H9 (cell line): ENCODE measurements around the gene MYOF. TPM values are rescaled to one million over a fixed set of nuclear protein-coding genes. Genes with fewer than 3 reads are reported as not detected.

Experiments used
- DNase-seq: peaks from one replicate; pipeline ENCODE4 v3.0.0-alpha.2; 2017
- H2AFZ ChIP-seq: one replicate; pipeline ENCODE4 v1.6.1; 2013; ENCODE audit warnings: mild to moderate bottlenecking, low read length, control low read depth, moderate library complexity
- H2AK5ac ChIP-seq: 2 replicates; pipeline ENCODE4 v1.6.1; 2013; ENCODE audit warnings: low read length, control low read depth, mixed read lengths; ENCODE audit not compliant: insufficient read length
- H2BK120ac ChIP-seq: one replicate; pipeline ENCODE4 v1.6.1; 2013; ENCODE audit warnings: low read depth, mild to moderate bottlenecking, low read length, control low read depth, inconsistent platforms; ENCODE audit not compliant: poor library complexity, severe bottlenecking
- H2BK12ac ChIP-seq: 2 replicates; pipeline ENCODE4 v1.6.1; 2013; ENCODE audit warnings: low read length, control low read depth, mixed read lengths, low read depth; ENCODE audit not compliant: insufficient read length
- H2BK15ac ChIP-seq: 2 replicates; pipeline ENCODE4 v1.6.1; 2013; ENCODE audit warnings: low read depth, low read length, control low read depth
- H2BK20ac ChIP-seq: one replicate; pipeline ENCODE4 v1.6.1; 2013; ENCODE audit warnings: low read depth, mild to moderate bottlenecking, low read length, control low read depth, inconsistent platforms; ENCODE audit not compliant: poor library complexity, severe bottlenecking
- H2BK5ac ChIP-seq: 2 replicates; pipeline ENCODE4 v1.6.1; 2013; ENCODE audit warnings: low read length, control low read depth, mixed read lengths; ENCODE audit not compliant: insufficient read length
- H3K14ac ChIP-seq: 2 replicates; pipeline ENCODE4 v1.6.1; 2013; ENCODE audit warnings: low read length, control low read depth; ENCODE audit not compliant: insufficient read depth
- H3K18ac ChIP-seq: 2 replicates; pipeline ENCODE4 v1.6.1; 2013; ENCODE audit warnings: low read depth, mild to moderate bottlenecking, mixed read lengths, low read length, control low read depth; ENCODE audit not compliant: insufficient read length
- H3K23ac ChIP-seq: 2 replicates; pipeline ENCODE4 v1.6.1; 2013; ENCODE audit warnings: low read length, control low read depth, mixed read lengths, low read depth; ENCODE audit not compliant: insufficient read length
- H3K23me2 ChIP-seq: 2 replicates; pipeline ENCODE4 v1.6.1; 2013; ENCODE audit warnings: low read depth, mild to moderate bottlenecking, mixed read lengths, low read length, control low read depth; ENCODE audit not compliant: insufficient read length, poor library complexity, severe bottlenecking
- H3K27ac ChIP-seq: 2 replicates; pipeline ENCODE4 v1.5.1; 2013; ENCODE audit warnings: low read length, control low read depth, mixed read lengths, low read depth; ENCODE audit not compliant: insufficient read length
- H3K27me3 ChIP-seq: 2 replicates; pipeline ENCODE4 v1.6.1; 2013; ENCODE audit warnings: low read length, control low read depth, inconsistent platforms; ENCODE audit not compliant: insufficient read depth
- H3K4ac ChIP-seq: 2 replicates; pipeline ENCODE4 v1.6.1; 2013; ENCODE audit warnings: low read depth, mild to moderate bottlenecking, control low read depth, inconsistent platforms, low read length, moderate library complexity
- H3K4me1 ChIP-seq: 2 replicates; pipeline ENCODE4 v1.6.1; 2013; ENCODE audit warnings: low read length, control low read depth, inconsistent platforms; ENCODE audit not compliant: insufficient read depth
- H3K4me2 ChIP-seq: 2 replicates; pipeline ENCODE4 v1.6.1; 2013; ENCODE audit warnings: low read length, control low read depth, mixed read lengths; ENCODE audit not compliant: insufficient read length, insufficient read depth
- H3K56ac ChIP-seq: 2 replicates; pipeline ENCODE4 v1.6.1; 2013; ENCODE audit warnings: low read depth, mild to moderate bottlenecking, mixed read lengths, low read length, control low read depth; ENCODE audit not compliant: insufficient read length
- H3K79me1 ChIP-seq: 2 replicates; pipeline ENCODE4 v1.6.1; 2013; ENCODE audit warnings: low read depth, mild to moderate bottlenecking, moderate library complexity, low read length, control low read depth, inconsistent platforms; ENCODE audit not compliant: insufficient read depth, poor library complexity, severe bottlenecking
- H3K79me2 ChIP-seq: 2 replicates; pipeline ENCODE4 v1.6.1; 2013; ENCODE audit warnings: low read length, control low read depth, inconsistent platforms; ENCODE audit not compliant: insufficient read depth
- H3K9ac ChIP-seq: 2 replicates; pipeline ENCODE4 v1.6.1; 2013; ENCODE audit warnings: low read length, control low read depth, mixed read lengths; ENCODE audit not compliant: insufficient read length; ENCODE audit errors: extremely low read depth
- H3K9me3 ChIP-seq: one replicate; pipeline ENCODE4 v1.6.1; 2013; ENCODE audit warnings: low read depth, low read length, inconsistent platforms; ENCODE audit not compliant: control insufficient read depth
- H3T11ph ChIP-seq: one replicate; pipeline ENCODE4 v1.6.1; 2013; ENCODE audit warnings: mild to moderate bottlenecking, low read length, control low read depth, inconsistent platforms
- H4K20me1 ChIP-seq: one replicate; pipeline ENCODE4 v1.6.1; 2013; ENCODE audit not compliant: control insufficient read depth, insufficient read length, insufficient read depth
- H4K5ac ChIP-seq: 2 replicates; pipeline ENCODE4 v1.6.1; 2013; ENCODE audit warnings: low read depth, mild to moderate bottlenecking, mixed read lengths, low read length, control low read depth; ENCODE audit not compliant: insufficient read length
- H4K8ac ChIP-seq: replicated peaks from 2 replicates; pipeline ENCODE4 v1.6.1; 2013; ENCODE audit warnings: low read length, control low read depth, mixed read lengths, low read depth; ENCODE audit not compliant: insufficient read length
- H4K91ac ChIP-seq: 2 replicates; pipeline ENCODE4 v1.6.1; 2013; ENCODE audit warnings: low read depth, mild to moderate bottlenecking, moderate library complexity, mixed read lengths, low read length, control low read depth; ENCODE audit not compliant: insufficient read length
- H3K27ac Mint-ChIP-seq, 3 experiments: 2 replicates in 2 of 3; 3 replicates in 1 of 3; pipeline ENCODE4 v1.8.0; 2020 to 2021; ENCODE audit warnings: mixed read lengths in 3 of 3, mild to moderate bottlenecking in 1 of 3, moderate library complexity in 1 of 3
- H3K27me3 Mint-ChIP-seq: 2 replicates; pipeline ENCODE4 v1.8.0; 2021; ENCODE audit warnings: low read depth, mild to moderate bottlenecking, moderate library complexity, mixed read lengths
- H3K36me3 Mint-ChIP-seq, 3 experiments: 2 replicates in 2 of 3; 3 replicates in 1 of 3; pipeline ENCODE4 v1.8.0; 2020 to 2021; ENCODE audit warnings: low read depth in 3 of 3, mixed read lengths in 3 of 3; ENCODE audit not compliant: insufficient read depth in 1 of 3
- H3K4me1 Mint-ChIP-seq, 2 experiments: 2 replicates each; pipeline ENCODE4 v1.8.0; 2020; ENCODE audit warnings: mixed read lengths in 2 of 2
- H3K4me3 Mint-ChIP-seq, 2 experiments: 2 replicates in 1 of 2; 3 replicates in 1 of 2; pipeline ENCODE4 v1.8.0; 2020 to 2021; ENCODE audit warnings: mild to moderate bottlenecking in 2 of 2, mixed read lengths in 2 of 2, moderate library complexity in 1 of 2
- H3K9me3 Mint-ChIP-seq, 2 experiments: 2 replicates in 1 of 2; 3 replicates in 1 of 2; pipeline ENCODE4 v1.8.0; 2020; ENCODE audit warnings: mild to moderate bottlenecking in 2 of 2, mixed read lengths in 2 of 2, moderate library complexity in 1 of 2
- CTCF ChIP-seq: fragments of 200-600 bp; sonication (generic); conservative IDR thresholded peaks from 3 replicates; pipeline ENCODE4 v1.8.0; 2021; ENCODE audit warnings: antibody characterized with exemption, mild to moderate bottlenecking
- WGBS: extraction: QIAGEN DNeasy Blood & Tissue Kit; methylation state at CpG from one replicate; pipeline ENCODE4 v1.1.7; 2013; ENCODE audit warnings: missing lambda C conversion rate, low lambda C conversion rate, mixed read lengths; ENCODE audit not compliant: insufficient read length; ENCODE audit errors: extremely low coverage; 5-methylcytosine and 5-hydroxymethylcytosine counted together
- total RNA-seq: library from RNA; stranded (reverse); gene quantifications from 2 replicates; pipeline ENCODE4 v1.2.1, GENCODE V29; 2021

Gene MYOF
- total RNA-seq, 1 experiment from 2014 or later: 2.8 TPM

- H3K4ac ChIP-seq: no peak overlapping the region; the same call in 1 of the 2 replicates
- no peaks in the 10 kb centered on the region for H3K79me2 ChIP-seq
- H4K91ac ChIP-seq: no peak overlapping the region
- H3K4me1 ChIP-seq: peaks cover 13% of the 10 kb centered on the region; the same call in 1 of the 2 replicates
- H3K14ac ChIP-seq: peak overlapping the region; percentile 32; the same call in 1 of the 2 replicates
- H4K20me1 ChIP-seq: no peaks in the 10 kb centered on the region
- no peaks in the 10 kb centered on the region; a peak in 1 of 7 replicates for H3K36me3 Mint-ChIP-seq
- no peak overlapping the region for H2AK5ac ChIP-seq
- H3K9me3 Mint-ChIP-seq: no peaks in the 10 kb centered on the region; a peak in 1 of 5 replicates
- peak overlapping the region; percentile 85 for H2BK12ac ChIP-seq
- no peaks in the 10 kb centered on the region for H3K27me3 ChIP-seq
- no peak overlapping the region for H3K23ac ChIP-seq
- H2AFZ ChIP-seq: no peak overlapping the region
- no peak overlapping the region for H2BK15ac ChIP-seq
- peak overlapping the region; percentile 94 to 98 (median 96) for H3K27ac Mint-ChIP-seq
- no peaks in the 10 kb centered on the region for H3K9me3 ChIP-seq
- no peak overlapping the region for H2BK20ac ChIP-seq
- H2BK5ac ChIP-seq: no peak overlapping the region
- no peak overlapping the region for H3K56ac ChIP-seq
- peak overlapping the region; percentile 89 for H3K27ac ChIP-seq
- no peak for DNase-seq
- no peak overlapping the region for H4K8ac ChIP-seq
- peak overlapping the region; percentile 18 to 62; a peak in 2 of 5 replicates for H3K4me3 Mint-ChIP-seq
- H2BK120ac ChIP-seq: no peak overlapping the region
- peak overlapping the region; percentile 82 for H3K18ac ChIP-seq
- no peak overlapping the region for H3K9ac ChIP-seq
- TF ChIP-seq CTCF: no peak
- H4K5ac ChIP-seq: no peak overlapping the region
- H3K27me3 Mint-ChIP-seq: no peaks in the 10 kb centered on the region
- peak overlapping the region; percentile 46 for H3T11ph ChIP-seq
- no CpG with 5 or more reads among the region's 5 CpGs for WGBS
- H3K4me2 ChIP-seq: peak overlapping the region; percentile 36
- H3K4me1 Mint-ChIP-seq: peaks cover 68 to 76% of the 10 kb centered on the region in 2 experiments
- peaks cover 10% of the 10 kb centered on the region for H3K23me2 ChIP-seq
- H3K79me1 ChIP-seq: no peaks in the 10 kb centered on the region
Observed at GRCh38 chr10:93435621-93436397, 46.3 kb downstream of the MYOF start.
